SK-N-SH (cell line): ENCODE data around the gene SNTG2. TPM values are rescaled to one million over a fixed set of nuclear protein-coding genes. Genes with fewer than 3 reads are reported as not detected.
A peak's percentile ranks its signal among the peaks of the same experiment; 100 is the strongest.

ENCODE experiments used
- CTCF ChIA-PET: fragments of 300-600, 350-600 bp; formaldehyde crosslinking; extraction: SDS; loops from one replicate; lab custom pipeline; 2021; lab: Yijun Ruan, JAX
- POLR2A ChIA-PET: fragments of 350-600 bp; sonication (Branson Sonifier 250); formaldehyde crosslinking; extraction: SDS; loops from one replicate; lab custom pipeline; 2020; ENCODE audit warnings: antibody characterized with exemption, inconsistent platforms; lab: Yijun Ruan, JAX
- DNase-seq: peaks from one replicate; pipeline ENCODE4 v3.0.0; 2012
- H2AFZ ChIP-seq: fragments of 200-600 bp; sonication (generic); 2 replicates; pipeline ENCODE4 v1.8.1; 2016; ENCODE audit warnings: antibody characterized with exemption, mild to moderate bottlenecking, low read depth
- H3F3A ChIP-seq: fragments of 200-600 bp; sonication (generic); replicated peaks from 2 replicates; pipeline ENCODE3; 2016; ENCODE audit warnings: antibody characterized with exemption, mild to moderate bottlenecking; ENCODE audit not compliant: insufficient read depth
- H3K27ac ChIP-seq, 2 experiments: fragments of 200-500 bp in 1 of 2; fragments of 200-600 bp in 1 of 2; sonication (Bioruptor generic) in 1 of 2; sonication (generic), shearing (Covaris generic) in 1 of 2; 2 replicates each; pipeline versions ENCODE4 v1.5.1 to v1.6.1; 2014 to 2016; ENCODE audit warnings: low read depth in 2 of 2, inconsistent platforms in 1 of 2, low read length in 1 of 2, mild to moderate bottlenecking in 1 of 2, mixed read lengths in 1 of 2
- H3K27me3 ChIP-seq: fragments of 200-600 bp; sonication (generic), shearing (Covaris generic); 2 replicates; pipeline ENCODE4 v1.6.1; 2016; ENCODE audit warnings: mixed run types; ENCODE audit not compliant: insufficient read depth
- H3K36me3 ChIP-seq, 2 experiments: fragments of 200-500 bp in 1 of 2; fragments of 200-600 bp in 1 of 2; sonication (Bioruptor generic) in 1 of 2; sonication (generic) in 1 of 2; replicated peaks in 1 of 2; 2 replicates each; pipeline versions ENCODE3 to v1.5.1; 2014 to 2016; ENCODE audit warnings: low read length in 1 of 2, mild to moderate bottlenecking in 1 of 2; ENCODE audit not compliant: insufficient read depth in 2 of 2, control insufficient read depth in 1 of 2
- H3K4me1 ChIP-seq, 2 experiments: fragments of 200-500 bp in 1 of 2; fragments of 200-600 bp in 1 of 2; sonication (Bioruptor generic) in 1 of 2; sonication (generic), shearing (Covaris generic) in 1 of 2; 2 replicates each; pipeline versions ENCODE4 v1.5.1 to v1.6.1; 2014 to 2016; ENCODE audit warnings: low read depth in 1 of 2, low read length in 1 of 2, mixed run types in 1 of 2; ENCODE audit not compliant: insufficient read depth in 2 of 2, control insufficient read depth in 1 of 2
- H3K4me2 ChIP-seq: fragments of 200-600 bp; sonication (generic), shearing (Covaris generic); 2 replicates; pipeline ENCODE4 v1.6.1; 2017; ENCODE audit warnings: mixed run types
- H3K4me3 ChIP-seq, 2 experiments: fragments of 200-500 bp in 1 of 2; fragments of 200-600 bp in 1 of 2; sonication (Bioruptor generic) in 1 of 2; sonication (generic), shearing (Covaris generic) in 1 of 2; 2 replicates each; pipeline versions ENCODE4 v1.5.1 to v1.8.1; 2014 to 2016; ENCODE audit warnings: low read depth in 2 of 2, inconsistent platforms in 1 of 2, low read length in 1 of 2, mild to moderate bottlenecking in 1 of 2, mixed read lengths in 1 of 2, moderate library complexity in 1 of 2
- H3K79me2 ChIP-seq: fragments of 200-600 bp; sonication (generic); 2 replicates; pipeline ENCODE4 v1.8.1; 2017; ENCODE audit warnings: mild to moderate bottlenecking; ENCODE audit not compliant: insufficient read depth
- H3K9ac ChIP-seq: fragments of 200-600 bp; sonication (generic); 2 replicates; pipeline ENCODE4 v1.6.1; 2017; ENCODE audit warnings: mixed run types
- H3K9me2 ChIP-seq: fragments of 200-600 bp; sonication (generic); 2 replicates; pipeline ENCODE4 v1.6.1; 2017; ENCODE audit warnings: mixed run types
- H3K9me3 ChIP-seq: fragments of 200-600 bp; sonication (generic); 2 replicates; pipeline ENCODE4 v1.6.1; 2017; ENCODE audit warnings: mixed run types, mild to moderate bottlenecking, moderate library complexity
- H4K20me1 ChIP-seq: fragments of 200-600 bp; sonication (generic); 2 replicates; pipeline ENCODE4 v1.6.1; 2017; ENCODE audit warnings: mild to moderate bottlenecking, mixed run types; ENCODE audit not compliant: insufficient read depth
- ELF1 ChIP-seq: IDR thresholded peaks from 2 replicates; pipeline ENCODE4 v1.4.0; 2012
- EP300 ChIP-seq, 2 experiments: IDR thresholded peaks; 2 replicates each; pipeline versions ENCODE4 v1.4.0 to v1.6.1; 2012; ENCODE audit warnings: borderline replicate concordance in 1 of 2, low read depth in 1 of 2, low read length in 1 of 2
- EZH2phosphoT487 ChIP-seq: fragments of 200-600 bp; sonication (generic); IDR thresholded peaks from 2 replicates; pipeline ENCODE4 v1.6.1; 2017; ENCODE audit warnings: low read depth, mixed run types, mild to moderate bottlenecking, antibody characterized with exemption, moderate library complexity, borderline replicate concordance
- FOSL2 ChIP-seq: IDR thresholded peaks from 2 replicates; pipeline ENCODE4 v1.4.0; 2012; ENCODE audit warnings: low read depth, mild to moderate bottlenecking, moderate library complexity, borderline replicate concordance
- FOXJ3 ChIP-seq: sonication (generic); formaldehyde crosslinking; IDR thresholded peaks from 2 replicates; pipeline ENCODE4 v1.5.1; 2020; ENCODE audit warnings: mild to moderate bottlenecking, missing genetic modification reagents
- FOXM1 ChIP-seq: IDR thresholded peaks from 2 replicates; pipeline ENCODE4 v1.4.0; 2012; ENCODE audit warnings: low read depth, mild to moderate bottlenecking
- GABPA ChIP-seq: IDR thresholded peaks from 2 replicates; pipeline ENCODE4 v1.4.0; 2012; ENCODE audit warnings: low read depth, mild to moderate bottlenecking
- JUND ChIP-seq: IDR thresholded peaks from 2 replicates; pipeline ENCODE4 v1.4.0; 2012
- MXI1 ChIP-seq: IDR thresholded peaks from 2 replicates; pipeline ENCODE4 v1.6.1; 2012; ENCODE audit warnings: mild to moderate bottlenecking, low read depth, low read length, improper control_type of control experiment
- NRF1 ChIP-seq: IDR thresholded peaks from 2 replicates; pipeline ENCODE4 v1.6.1; 2012; ENCODE audit warnings: low read depth, mild to moderate bottlenecking, low read length
- POLR2AphosphoS5 ChIP-seq: IDR thresholded peaks from 2 replicates; pipeline ENCODE4 v1.6.1; 2012; ENCODE audit warnings: low read depth, low read length
- RAD21 ChIP-seq: IDR thresholded peaks from 2 replicates; pipeline ENCODE4 v1.6.1; 2012; ENCODE audit warnings: mild to moderate bottlenecking, low read length
- RCOR1 ChIP-seq: fragments of 150-350 bp; IDR thresholded peaks from 2 replicates; pipeline ENCODE4 v1.6.1; 2017; ENCODE audit warnings: antibody characterized with exemption, low read length
- RXRA ChIP-seq: IDR thresholded peaks from 2 replicates; pipeline ENCODE4 v1.4.0; 2012; ENCODE audit warnings: low read depth, mild to moderate bottlenecking, borderline replicate concordance
- TEAD4 ChIP-seq: IDR thresholded peaks from 2 replicates; pipeline ENCODE4 v1.4.0; 2012; ENCODE audit warnings: mild to moderate bottlenecking, borderline replicate concordance; ENCODE audit not compliant: insufficient read depth
- WGBS: methylation state at CpG from one replicate; pipeline ENCODE4 v1.1.6; 2017; ENCODE audit warnings: low lambda C conversion rate; 5-methylcytosine and 5-hydroxymethylcytosine counted together
- polyA plus RNA-seq, 3 experiments: library from polyadenylated mRNA; depleted of rRNA; stranded (reverse); fragments of >200 nt; gene quantifications; 2 replicates each; pipeline ENCODE4 v1.2.3, GENCODE V29; 2012
- TF ChIP-seq, protein P1 (sequence below): IDR thresholded peaks from 2 replicates; pipeline ENCODE4 v1.4.0; 2012; ENCODE audit warnings: low read depth
- TF ChIP-seq, protein P2 (sequence below): IDR thresholded peaks from 2 replicates; pipeline ENCODE4 v1.4.0; 2012; ENCODE audit warnings: low read depth, borderline replicate concordance
- TF ChIP-seq, protein P3 (sequence below): fragments of 150-350 bp; IDR thresholded peaks from 2 replicates; pipeline ENCODE4 v1.6.1; 2016; ENCODE audit warnings: mild to moderate bottlenecking, low read depth, low read length
- TF ChIP-seq, protein P4 (sequence below): fragments of 200-600 bp; sonication (generic); IDR thresholded peaks from 2 replicates; pipeline ENCODE4 v1.6.1; 2017; ENCODE audit warnings: antibody characterized with exemption, mild to moderate bottlenecking, moderate library complexity

The SNTG2 gene
- polyA plus RNA-seq, 1 of the 3 experiments (the other 2 are of a cell fraction), result not detected

DNA sequence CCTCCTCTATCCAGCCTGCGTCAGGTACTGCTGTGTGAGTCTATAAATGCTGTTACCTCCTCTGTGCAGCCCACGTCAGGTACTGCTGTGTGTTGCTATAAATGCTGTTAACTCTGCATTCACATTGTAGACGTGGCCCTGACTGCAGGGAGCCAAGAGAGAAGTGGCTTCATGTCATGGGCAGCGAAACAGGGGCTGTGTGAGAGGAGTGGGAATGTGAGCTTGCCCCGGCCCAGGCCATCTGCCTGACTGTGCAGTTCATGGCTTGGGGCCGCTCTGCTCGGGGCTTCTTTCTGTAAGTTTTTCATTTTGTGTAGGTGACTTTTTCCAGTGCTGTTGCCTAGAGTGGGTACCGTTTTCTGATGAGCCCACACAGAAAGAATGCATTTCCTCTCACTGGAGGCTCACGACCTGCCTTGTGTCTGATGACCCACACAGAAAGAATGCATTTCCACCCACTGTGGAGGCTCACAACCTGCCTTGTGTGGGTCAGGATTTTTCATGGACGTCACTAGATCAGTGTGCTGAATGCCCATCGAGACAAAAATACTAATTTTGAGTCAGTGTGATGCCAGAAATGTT lies 104.5 kb downstream of the SNTG2 start:
- Histone ChIP-seq H3K36me3 (no peaks in the 10 kb centered on the region), H3K4me3 (no peak overlapping the region), H2AFZ (no peak overlapping the region), H3K79me2 (no peaks in the 10 kb centered on the region), H3K4me2 (no peak overlapping the region), H3K9ac (no peak overlapping the region), H3K4me1 (peaks cover 0 to 26% of the 10 kb centered on the region in 2 experiments; a peak in 2 of 4 replicates), H3K27ac (peak overlapping the region in 1 of 2 experiments; percentile 30; a peak in 2 of 4 replicates), H3F3A (no peaks in the 10 kb centered on the region), H4K20me1 (no peaks in the 10 kb centered on the region), H3K9me2 (no peaks in the 10 kb centered on the region), H3K27me3 (no peaks in the 10 kb centered on the region), H3K9me3 (peaks cover 4% of the 10 kb centered on the region)
- CTCF ChIA-PET, result interaction anchor here (1.1 kb wide), 2 partner anchors 15 to 495 kb away, joined by 3 read pairs; no protein-coding TSS in a partner anchor
- no peak for TF ChIP-seq FOXM1
- no peak for TF ChIP-seq FOXJ3 (CRISPR knock-in tag)
- TF ChIP-seq FOSL2, result no peak
- no peak for TF ChIP-seq RXRA
- TF ChIP-seq NRF1, result no peak
- WGBS, result 22% methylated on average over 11 of the region's 11 CpGs
- no peak for DNase-seq
- POLR2A ChIA-PET, result no interaction called here

GRCh38 chr2:1060372-1060771 lies 109.7 kb downstream of the SNTG2 start:
- H3K9ac ChIP-seq, result no peak overlapping the region
- H2AFZ ChIP-seq, result no peak overlapping the region
- TF ChIP-seq EP300 (IDR thresholded peaks at IDR 0.05; ENCODE audit: borderline replicate concordance in 1 of 2, low read depth in 1 of 2, low read length in 1 of 2) (no peak), POLR2AphosphoS5 (no peak), ELF1 (no peak)
- TF ChIP-seq, protein P1, sequence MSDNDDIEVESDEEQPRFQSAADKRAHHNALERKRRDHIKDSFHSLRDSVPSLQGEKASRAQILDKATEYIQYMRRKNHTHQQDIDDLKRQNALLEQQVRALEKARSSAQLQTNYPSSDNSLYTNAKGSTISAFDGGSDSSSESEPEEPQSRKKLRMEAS, result no peak
- ChIA-PET CTCF (interaction anchor here (1.3 to 2.7 kb wide), 3 partner anchors 9 to 80 kb away, joined by 3 to 6 read pairs (median 5); no protein-coding TSS in a partner anchor), POLR2A (no interaction called here)
- no peaks in the 10 kb centered on the region for H3K36me3 ChIP-seq
- no peaks in the 10 kb centered on the region for H3K79me2 ChIP-seq
- H3K9me3 ChIP-seq, result no peaks in the 10 kb centered on the region; the same call in 1 of the 2 replicates
- H3K4me2 ChIP-seq, result no peak overlapping the region
- no peak overlapping the region for H3K27ac ChIP-seq
- H3K27me3 ChIP-seq, result no peaks in the 10 kb centered on the region
- H4K20me1 ChIP-seq, result no peaks in the 10 kb centered on the region
- no peaks in the 10 kb centered on the region for H3F3A ChIP-seq
- no peak overlapping the region for H3K4me3 ChIP-seq
- H3K4me1 ChIP-seq, result peaks cover 0 to 7% of the 10 kb centered on the region in 2 experiments; a peak in 1 of 4 replicates
- WGBS, result 28% methylated on average over 3 of the region's 3 CpGs
- H3K9me2 ChIP-seq, result no peaks in the 10 kb centered on the region
- DNase-seq, result no peak

- ChIA-PET POLR2A (no interaction called here), CTCF (interaction anchor here (1.3 to 2.7 kb wide), 4 partner anchors 9 to 80 kb away, joined by 3 to 8 read pairs (median 6); no protein-coding TSS in a partner anchor)
- no peak overlapping the region for H2AFZ ChIP-seq
- H3K27ac ChIP-seq, result no peak overlapping the region
- no peak overlapping the region for H3K4me2 ChIP-seq
- H3K4me1 ChIP-seq, result peaks cover 0 to 7% of the 10 kb centered on the region in 2 experiments; a peak in 1 of 4 replicates
- H3F3A ChIP-seq, result no peaks in the 10 kb centered on the region
- no peaks in the 10 kb centered on the region for H3K9me2 ChIP-seq
- H3K79me2 ChIP-seq, result no peaks in the 10 kb centered on the region
- no peaks in the 10 kb centered on the region for H4K20me1 ChIP-seq
- H3K27me3 ChIP-seq, result no peaks in the 10 kb centered on the region
- DNase-seq, result no peak
- 65% methylated on average over 5 of the region's 5 CpGs for whole genome bisulfite sequencing
- H3K9me3 ChIP-seq, result no peaks in the 10 kb centered on the region; the same call in 1 of the 2 replicates
- no peak overlapping the region for H3K9ac ChIP-seq
- H3K4me3 ChIP-seq, result no peak overlapping the region
- H3K36me3 ChIP-seq, result no peaks in the 10 kb centered on the region
- TF ChIP-seq, protein P2, sequence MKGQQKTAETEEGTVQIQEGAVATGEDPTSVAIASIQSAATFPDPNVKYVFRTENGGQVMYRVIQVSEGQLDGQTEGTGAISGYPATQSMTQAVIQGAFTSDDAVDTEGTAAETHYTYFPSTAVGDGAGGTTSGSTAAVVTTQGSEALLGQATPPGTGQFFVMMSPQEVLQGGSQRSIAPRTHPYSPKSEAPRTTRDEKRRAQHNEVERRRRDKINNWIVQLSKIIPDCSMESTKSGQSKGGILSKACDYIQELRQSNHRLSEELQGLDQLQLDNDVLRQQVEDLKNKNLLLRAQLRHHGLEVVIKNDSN, result no peak
- TF ChIP-seq EP300 (IDR thresholded peaks at IDR 0.05; ENCODE audit: borderline replicate concordance in 1 of 2, low read depth in 1 of 2, low read length in 1 of 2) (no peak), RXRA (no peak), RCOR1 (no peak), MXI1 (no peak), GABPA (no peak), EZH2phosphoT487 (no peak), TEAD4 (no peak), ELF1 (no peak), RAD21 (no peak), JUND (no peak)
- TF ChIP-seq, protein P3, sequence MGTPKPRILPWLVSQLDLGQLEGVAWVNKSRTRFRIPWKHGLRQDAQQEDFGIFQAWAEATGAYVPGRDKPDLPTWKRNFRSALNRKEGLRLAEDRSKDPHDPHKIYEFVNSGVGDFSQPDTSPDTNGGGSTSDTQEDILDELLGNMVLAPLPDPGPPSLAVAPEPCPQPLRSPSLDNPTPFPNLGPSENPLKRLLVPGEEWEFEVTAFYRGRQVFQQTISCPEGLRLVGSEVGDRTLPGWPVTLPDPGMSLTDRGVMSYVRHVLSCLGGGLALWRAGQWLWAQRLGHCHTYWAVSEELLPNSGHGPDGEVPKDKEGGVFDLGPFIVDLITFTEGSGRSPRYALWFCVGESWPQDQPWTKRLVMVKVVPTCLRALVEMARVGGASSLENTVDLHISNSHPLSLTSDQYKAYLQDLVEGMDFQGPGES, result no peak
- TF ChIP-seq, protein P4, sequence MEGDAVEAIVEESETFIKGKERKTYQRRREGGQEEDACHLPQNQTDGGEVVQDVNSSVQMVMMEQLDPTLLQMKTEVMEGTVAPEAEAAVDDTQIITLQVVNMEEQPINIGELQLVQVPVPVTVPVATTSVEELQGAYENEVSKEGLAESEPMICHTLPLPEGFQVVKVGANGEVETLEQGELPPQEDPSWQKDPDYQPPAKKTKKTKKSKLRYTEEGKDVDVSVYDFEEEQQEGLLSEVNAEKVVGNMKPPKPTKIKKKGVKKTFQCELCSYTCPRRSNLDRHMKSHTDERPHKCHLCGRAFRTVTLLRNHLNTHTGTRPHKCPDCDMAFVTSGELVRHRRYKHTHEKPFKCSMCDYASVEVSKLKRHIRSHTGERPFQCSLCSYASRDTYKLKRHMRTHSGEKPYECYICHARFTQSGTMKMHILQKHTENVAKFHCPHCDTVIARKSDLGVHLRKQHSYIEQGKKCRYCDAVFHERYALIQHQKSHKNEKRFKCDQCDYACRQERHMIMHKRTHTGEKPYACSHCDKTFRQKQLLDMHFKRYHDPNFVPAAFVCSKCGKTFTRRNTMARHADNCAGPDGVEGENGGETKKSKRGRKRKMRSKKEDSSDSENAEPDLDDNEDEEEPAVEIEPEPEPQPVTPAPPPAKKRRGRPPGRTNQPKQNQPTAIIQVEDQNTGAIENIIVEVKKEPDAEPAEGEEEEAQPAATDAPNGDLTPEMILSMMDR, result no peak
Observed at GRCh38 chr2:1060987-1061386, 110.3 kb downstream of the SNTG2 start.
